ENCODE results near the gene ACACA. TPM values are rescaled to one million over a fixed set of nuclear protein-coding genes. Genes with fewer than 3 reads are reported as not detected.

Gene ACACA
- total and polyA plus RNA-seq, 12 donors, result 5.6 to 28.0 (median 16.2) TPM

DNA sequence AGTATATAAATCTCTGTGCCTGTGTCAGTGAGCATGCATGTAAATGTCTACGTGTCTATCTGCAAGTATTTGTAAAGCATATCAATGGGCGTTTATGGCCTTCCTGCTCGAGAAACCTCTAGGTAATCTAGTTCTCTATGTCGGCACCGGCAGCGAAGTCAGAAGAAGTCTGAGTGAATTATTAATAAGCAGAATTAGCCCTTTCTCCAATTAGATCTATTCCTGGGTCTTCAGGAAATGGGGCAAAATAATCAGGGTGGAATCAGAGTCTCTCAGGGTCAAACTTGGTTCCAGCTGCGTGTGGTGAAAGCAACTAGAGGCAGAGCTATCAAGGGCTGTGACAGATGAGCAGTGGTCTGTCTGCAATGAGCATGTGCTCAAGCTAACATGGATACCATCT is 30.9 kb downstream of the ACACA start, which contains the start of gene C17orf78:
Gene C17orf78 (plus strand): TSS at position 280 of the 400 bp plus-strand sequence. CDS start 108 bp downstream, at position 388.
- Histone ChIP-seq H3K9me3 (no peaks in the 10 kb centered on the region), H3K27me3 (no peaks in the 10 kb centered on the region), H3K4me1 (peaks cover 0 to 2% (median 0%) of the 10 kb centered on the region in 9 donors), H3K4me3 (no peak within 1 kb of the TSS), H3K36me3 (no peaks in the 10 kb centered on the region), H3K27ac (no peak within 1 kb of the TSS)
- 90 to 93% methylated on average over 7 of the region's 7 CpGs for WGBS, 2 donors
- TF ChIP-seq, protein P1, sequence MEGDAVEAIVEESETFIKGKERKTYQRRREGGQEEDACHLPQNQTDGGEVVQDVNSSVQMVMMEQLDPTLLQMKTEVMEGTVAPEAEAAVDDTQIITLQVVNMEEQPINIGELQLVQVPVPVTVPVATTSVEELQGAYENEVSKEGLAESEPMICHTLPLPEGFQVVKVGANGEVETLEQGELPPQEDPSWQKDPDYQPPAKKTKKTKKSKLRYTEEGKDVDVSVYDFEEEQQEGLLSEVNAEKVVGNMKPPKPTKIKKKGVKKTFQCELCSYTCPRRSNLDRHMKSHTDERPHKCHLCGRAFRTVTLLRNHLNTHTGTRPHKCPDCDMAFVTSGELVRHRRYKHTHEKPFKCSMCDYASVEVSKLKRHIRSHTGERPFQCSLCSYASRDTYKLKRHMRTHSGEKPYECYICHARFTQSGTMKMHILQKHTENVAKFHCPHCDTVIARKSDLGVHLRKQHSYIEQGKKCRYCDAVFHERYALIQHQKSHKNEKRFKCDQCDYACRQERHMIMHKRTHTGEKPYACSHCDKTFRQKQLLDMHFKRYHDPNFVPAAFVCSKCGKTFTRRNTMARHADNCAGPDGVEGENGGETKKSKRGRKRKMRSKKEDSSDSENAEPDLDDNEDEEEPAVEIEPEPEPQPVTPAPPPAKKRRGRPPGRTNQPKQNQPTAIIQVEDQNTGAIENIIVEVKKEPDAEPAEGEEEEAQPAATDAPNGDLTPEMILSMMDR (IDR thresholded peaks at IDR 0.05), result no peak
- intact Hi-C loops (cut with DNase I), result loop anchor here in 1 of 10 donors (10.0 kb wide), 1 partner anchor 771 kb away; the partner anchor contains the start of gene MRM1
- DNase-seq (no peak), ATAC-seq (no peak)

DNA sequence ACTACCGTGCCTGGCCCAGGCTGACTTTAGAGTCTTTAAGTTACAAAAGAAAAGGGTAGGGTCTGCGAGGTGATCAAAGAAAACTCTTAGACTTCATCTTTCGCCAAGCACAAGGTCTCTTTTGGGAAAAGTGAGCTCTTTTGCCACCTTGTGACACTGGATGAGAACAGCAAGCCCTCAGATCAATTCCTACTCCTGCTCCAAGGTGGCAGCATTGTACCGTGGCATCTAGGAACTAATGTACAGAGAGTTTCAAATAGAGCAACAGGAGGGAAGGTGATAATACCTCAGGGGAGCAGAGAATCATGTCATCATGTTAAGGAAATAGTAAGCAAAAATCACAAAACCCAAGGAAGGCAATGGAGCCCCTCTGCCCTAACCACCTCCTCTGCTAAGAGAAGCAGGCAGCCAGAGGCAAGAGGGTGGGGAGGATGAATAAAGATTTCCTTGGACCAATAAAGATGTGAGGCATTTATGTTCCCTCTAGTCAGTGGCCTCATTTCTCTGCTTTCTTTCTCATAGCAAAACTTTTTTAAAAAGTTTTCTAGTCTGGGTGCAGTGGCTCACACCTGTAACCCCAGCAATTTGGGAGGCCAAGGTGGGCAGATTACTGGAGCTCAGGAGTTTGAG is 33.0 kb downstream of the ACACA start:
- DNase-seq, result peak in 1 of 2 donors; percentile 53
- Histone ChIP-seq H3K27me3 (no peaks in the 10 kb centered on the region), H3K4me1 (peaks cover 0 to 2% (median 0%) of the 10 kb centered on the region in 9 donors), H3K4me3 (no peak overlapping the region), H3K9me3 (no peaks in the 10 kb centered on the region), H3K27ac (no peak overlapping the region), H3K36me3 (no peaks in the 10 kb centered on the region)
- intact Hi-C loops (cut with DNase I), result loop anchor here in 2 of 10 donors (5.0 to 10.0 kb wide), 2 partner anchors 34 to 769 kb away; partner anchors contain the start of genes ACACA (in 1 of the 2), MRM1 (in 1 of the 2) and TADA2A (in 1 of the 2)
- TF ChIP-seq, protein P1 (IDR thresholded peaks at IDR 0.05), result peak; percentile 64 to 96 (median 89)
- WGBS, 2 donors, result 11 to 14% methylated on average over 4 of the region's 4 CpGs
- peak; percentile 72 to 90 (median 84) for ATAC-seq

DNA sequence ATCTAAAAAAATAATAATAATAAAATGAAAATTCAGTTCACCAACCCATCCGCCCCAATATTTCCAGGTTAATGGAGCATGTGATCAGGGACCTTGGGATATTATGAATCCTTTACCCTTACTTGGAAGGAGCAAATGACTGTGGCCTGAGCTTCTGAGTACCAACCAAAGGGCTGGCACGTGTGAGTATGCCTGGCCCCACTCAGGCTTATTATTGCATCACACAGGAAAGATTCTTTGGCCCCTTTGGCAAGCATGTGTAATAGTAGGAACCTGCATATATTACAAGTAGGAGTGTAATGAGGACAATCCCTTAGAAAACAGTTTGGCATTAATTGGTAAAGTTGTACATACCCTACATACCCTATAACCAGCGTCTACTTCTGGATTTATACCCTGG is 38.1 kb downstream of the ACACA start:
- intact Hi-C loops (cut with DNase I), result no loop called here
- H3K9me3 ChIP-seq, result no peaks in the 10 kb centered on the region
- H3K36me3 ChIP-seq, result peaks cover 0 to 3% (median 0%) of the 10 kb centered on the region in 9 donors
- no peak overlapping the region for H3K4me3 ChIP-seq
- H3K27ac ChIP-seq, result no peak overlapping the region
- DNase-seq (no peak), ATAC-seq (peak in 1 of 8 donors; percentile 33)
- WGBS, 2 donors, result 84 to 92% methylated on average over 3 of the region's 3 CpGs
- TF ChIP-seq, protein P1 (IDR thresholded peaks at IDR 0.05), result no peak
- peaks cover 0 to 2% (median 0%) of the 10 kb centered on the region in 9 donors for H3K4me1 ChIP-seq
- H3K27me3 ChIP-seq, result no peaks in the 10 kb centered on the region

DNA sequence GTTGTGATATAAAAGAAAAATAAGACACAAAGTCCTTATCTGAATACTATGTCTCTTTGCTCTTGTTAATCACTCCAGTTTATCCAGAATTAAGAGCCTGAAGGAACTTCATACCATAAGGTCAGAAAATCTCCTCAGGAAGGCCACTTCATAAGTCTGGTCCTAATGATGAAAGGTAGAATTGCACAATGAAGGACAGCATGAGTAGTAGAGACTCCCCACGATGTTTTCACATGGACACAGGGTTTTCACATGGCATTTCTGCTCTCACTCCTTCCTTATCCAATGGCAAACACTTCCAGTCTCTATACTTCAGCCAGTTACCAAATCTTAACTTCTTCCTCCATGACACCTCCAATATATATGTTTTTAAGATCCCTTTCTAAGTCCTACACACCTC is 41.0 kb downstream of the ACACA start:
- intact Hi-C loops (cut with DNase I), result no loop called here

More for the DNA sequence above, 41.0 kb downstream of the ACACA start:
- peaks cover 0 to under 1% (median 0%) of the 10 kb centered on the region in 9 donors for H3K4me1 ChIP-seq
- no peaks in the 10 kb centered on the region for H3K27me3 ChIP-seq
- TF ChIP-seq, protein P1 (IDR thresholded peaks at IDR 0.05), result no peak
- H3K27ac ChIP-seq, result no peak overlapping the region
- no peak for DNase-seq
- 76 to 78% methylated on average over 1 of the region's 1 CpG for WGBS, 2 donors
- peaks cover 0 to 3% (median 0%) of the 10 kb centered on the region in 9 donors for H3K36me3 ChIP-seq
- no peak for ATAC-seq
- no peak overlapping the region for H3K4me3 ChIP-seq
- H3K9me3 ChIP-seq, result no peaks in the 10 kb centered on the region

Measured in heart right ventricle (tissue), 16 donors.